IgD-negative memory B cell (primary cell): ENCODE results near the gene ARL5C. TPM values are rescaled to one million over a fixed set of nuclear protein-coding genes. Genes with fewer than 3 reads are reported as not detected.

Experiments used
- H3K27ac Mint-ChIP-seq, 3 donors: one replicate each; pipeline ENCODE4 v1.8.0; 2020 to 2022; ENCODE audit warnings: mild to moderate bottlenecking in 3 of 3, mixed read lengths in 3 of 3, moderate library complexity in 1 of 3
- H3K27me3 Mint-ChIP-seq: one replicate; pipeline ENCODE4 v1.8.0; 2021; ENCODE audit warnings: mixed read lengths
- H3K36me3 Mint-ChIP-seq: one replicate; pipeline ENCODE4 v1.8.0; 2020; ENCODE audit warnings: mild to moderate bottlenecking, mixed read lengths
- H3K4me1 Mint-ChIP-seq, 3 donors: one replicate each; pipeline ENCODE4 v1.8.0; 2020 to 2022; ENCODE audit warnings: mixed read lengths in 3 of 3, mild to moderate bottlenecking in 1 of 3
- H3K4me3 Mint-ChIP-seq, 4 donors: one replicate each; pipeline ENCODE4 v1.8.0; 2020 to 2022; ENCODE audit warnings: mild to moderate bottlenecking in 4 of 4, mixed read lengths in 4 of 4, moderate library complexity in 3 of 4
- H3K9me3 Mint-ChIP-seq, 3 donors: one replicate each; pipeline ENCODE4 v1.8.0; 2020 to 2021; ENCODE audit warnings: mixed read lengths in 3 of 3, mild to moderate bottlenecking in 1 of 3
- polyA plus RNA-seq: library from polyadenylated mRNA; unstranded; fragments of 300-500 nt; fragmentation: Illumina TruSeq; gene quantifications from one replicate; pipeline ENCODE4 v1.2.3, GENCODE V29; 2021

The ARL5C gene
- polyA plus RNA-seq, 1 donor from 2014 or later: not detected

- no peaks in the 10 kb centered on the region for H3K9me3 Mint-ChIP-seq
These were observed 58.8 kb downstream of the ARL5C start for GRCh38 chr17:39107155-39107554.

More at GRCh38 chr17:39107155-39107554, 58.8 kb downstream of the ARL5C start:
- H3K27ac Mint-ChIP-seq: no peak overlapping the region
- H3K36me3 Mint-ChIP-seq: peaks cover 1% of the 10 kb centered on the region
- peaks cover 0 to 5% (median 0%) of the 10 kb centered on the region in 3 donors for H3K4me1 Mint-ChIP-seq
- H3K4me3 Mint-ChIP-seq: no peak overlapping the region
- H3K27me3 Mint-ChIP-seq: no peaks in the 10 kb centered on the region

Other genes starting within 250 kb of the ARL5C start
- not detected for gene FBXO47, start 198.8 kb downstream of the ARL5C start, polyA plus RNA-seq
- not detected for gene PLXDC1, start 14.5 kb downstream of the ARL5C start, polyA plus RNA-seq
- 0.45 TPM for gene CACNB1, start 31.5 kb upstream of the ARL5C start, polyA plus RNA-seq
- gene RPL19, start 34.1 kb upstream of the ARL5C start, polyA plus RNA-seq: 3,435 TPM
- gene STAC2, start 59.8 kb upstream of the ARL5C start, polyA plus RNA-seq: not detected
- gene FBXL20, start 235.5 kb upstream of the ARL5C start, polyA plus RNA-seq: 5.0 TPM